ENCODE data around the gene LGR5.

DNA sequence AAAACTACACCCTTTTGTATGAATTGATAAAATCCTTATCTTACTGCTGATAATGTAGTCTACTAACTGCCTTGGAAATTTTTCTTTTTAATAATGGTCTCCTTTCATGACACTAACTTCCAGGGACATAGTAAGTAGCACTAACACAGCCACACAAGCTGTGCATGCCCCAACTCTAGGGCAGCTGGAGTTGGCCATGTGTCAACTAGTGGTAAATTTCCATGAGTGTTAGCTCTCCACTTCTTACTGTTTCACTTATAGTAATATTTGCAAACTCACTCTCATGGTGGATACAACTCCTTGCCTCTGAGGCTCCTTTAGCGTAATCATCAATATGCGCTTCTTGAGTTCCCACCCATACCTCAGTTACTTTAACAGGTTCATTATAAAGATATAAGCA lies 38.0 kb downstream of the LGR5 start:
- no peak; a peak in 1 of 4 replicates for TF ChIP-seq EP300 (IDR thresholded peaks at IDR 0.05; ENCODE audit: low read depth in 2 of 2, low read length in 2 of 2)
- no peak for TF ChIP-seq EP300 (CRISPR knock-in tag; IDR thresholded peaks at IDR 0.05; ENCODE audit: borderline replicate concordance)
- no peak for TF ChIP-seq SNRNP70 (IDR thresholded peaks at IDR 0.05; ENCODE audit: low read depth, low read length)
- TF ChIP-seq NFYC (CRISPR knock-in tag; IDR thresholded peaks at IDR 0.05): no peak
